HG02571 (cell line): ENCODE data around the gene CMTM5.

Source experiments
- ATAC-seq: cut with Tn5 transposase; IDR thresholded peaks from one replicate; pipeline ENCODE4 v1.9.1; 2021; ENCODE audit warnings: mild to moderate bottlenecking, moderate library complexity; ENCODE audit not compliant: unreplicated experiment

CMTM5 gene, protein sequence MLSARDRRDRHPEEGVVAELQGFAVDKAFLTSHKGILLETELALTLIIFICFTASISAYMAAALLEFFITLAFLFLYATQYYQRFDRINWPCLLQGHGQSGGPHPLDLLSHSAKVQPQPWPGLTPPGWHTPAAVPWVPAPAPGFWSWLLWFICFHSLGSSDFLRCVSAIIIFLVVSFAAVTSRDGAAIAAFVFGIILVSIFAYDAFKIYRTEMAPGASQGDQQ

DNA sequence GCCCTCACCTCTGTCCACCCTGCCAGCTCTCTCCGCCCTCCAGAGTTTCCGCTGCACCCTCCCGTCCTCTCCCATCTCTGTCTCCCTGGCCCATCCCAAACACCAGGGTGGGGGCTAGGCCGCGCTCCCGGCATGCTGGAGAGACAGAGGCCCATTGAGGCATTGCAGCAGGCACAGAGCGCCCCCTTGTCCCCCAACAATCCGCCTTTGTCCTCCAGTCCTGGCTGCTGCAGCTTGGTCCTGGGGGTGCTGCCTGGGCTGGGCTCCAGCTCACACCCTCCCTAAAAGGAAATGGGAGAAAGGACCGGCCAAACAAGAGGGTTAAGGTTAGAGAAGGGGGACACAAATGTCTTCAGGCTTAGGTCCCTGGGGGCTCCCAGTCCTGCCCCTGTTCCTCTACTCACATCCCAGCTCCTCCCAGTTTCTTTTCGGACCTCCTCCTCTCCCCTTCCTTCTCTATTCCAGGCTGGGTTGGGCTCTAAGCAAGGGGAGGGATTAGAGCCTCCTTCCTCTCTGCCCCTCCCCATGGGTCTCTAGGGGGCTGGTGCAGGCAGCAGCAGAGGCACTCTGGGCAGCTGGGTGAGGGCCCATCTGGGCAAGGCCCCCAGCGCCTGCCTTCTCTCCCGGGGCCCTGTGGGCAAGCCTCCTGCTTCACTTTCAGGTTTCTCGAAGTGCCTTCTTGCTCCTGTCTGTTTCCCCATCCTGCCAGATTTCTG lies at the start of gene CMTM5:
CMTM5 (plus strand) TSS at position 565 of the 716 bp plus-strand sequence. CDS start 206 bp downstream, outside the sequence.
- no peak for ATAC-seq

DNA sequence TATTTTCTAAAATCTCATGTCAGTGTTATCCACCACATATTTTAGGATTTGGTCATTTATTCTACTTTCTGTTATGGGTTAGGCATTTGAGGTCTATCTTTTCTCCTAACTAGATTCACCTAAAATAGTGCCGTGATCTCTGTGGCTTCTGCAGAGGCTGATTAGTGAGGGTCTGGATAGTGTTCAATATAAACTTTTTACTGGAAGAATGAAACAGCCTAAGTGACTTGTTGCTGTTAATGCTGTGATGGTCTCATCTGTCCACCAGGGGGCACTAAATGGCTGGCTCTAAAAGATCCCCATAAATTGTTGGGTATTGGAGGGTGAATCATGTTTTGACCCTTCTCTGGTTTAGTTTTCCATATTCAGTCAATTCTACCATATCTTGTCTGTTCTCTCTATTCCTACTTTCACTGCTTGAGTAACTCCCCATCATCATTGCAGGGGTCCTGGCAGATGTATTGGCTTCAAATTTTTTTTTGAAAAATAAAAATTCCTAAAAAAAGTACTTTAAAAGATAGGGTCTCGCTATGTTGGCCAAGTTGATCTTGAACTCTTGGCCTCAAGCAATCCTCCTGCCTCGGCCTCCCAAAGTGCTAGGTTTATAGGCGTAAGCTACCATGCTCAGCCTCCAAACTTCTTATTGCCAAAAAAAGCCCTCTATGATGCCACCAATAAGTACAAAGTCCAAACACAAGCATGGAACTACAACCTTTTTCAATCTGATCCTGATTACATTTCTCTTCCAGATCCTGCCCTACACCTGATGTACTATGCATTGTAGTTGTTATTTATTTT lies 48.7 kb upstream of the CMTM5 start:
- ATAC-seq, result no peak

DNA sequence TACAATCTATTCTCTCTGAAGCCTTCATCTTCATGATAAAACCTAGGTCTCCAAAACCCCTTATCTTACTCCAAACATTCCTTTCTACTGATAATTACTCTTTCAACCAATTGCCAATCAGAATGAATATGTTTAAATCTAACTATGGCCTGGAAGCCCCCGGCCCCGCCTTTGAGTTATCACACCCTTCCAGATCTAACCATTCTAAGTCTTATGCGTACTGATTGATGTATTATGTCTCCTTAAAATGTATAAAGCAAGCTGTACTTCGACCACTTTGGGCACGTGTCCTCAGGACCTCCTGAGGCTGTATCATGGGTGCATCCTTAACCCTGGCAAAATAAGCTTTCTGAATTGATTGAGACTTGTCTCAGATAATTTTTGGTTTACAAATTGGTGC lies 41.2 kb upstream of the CMTM5 start:
- ATAC-seq, result no peak

DNA sequence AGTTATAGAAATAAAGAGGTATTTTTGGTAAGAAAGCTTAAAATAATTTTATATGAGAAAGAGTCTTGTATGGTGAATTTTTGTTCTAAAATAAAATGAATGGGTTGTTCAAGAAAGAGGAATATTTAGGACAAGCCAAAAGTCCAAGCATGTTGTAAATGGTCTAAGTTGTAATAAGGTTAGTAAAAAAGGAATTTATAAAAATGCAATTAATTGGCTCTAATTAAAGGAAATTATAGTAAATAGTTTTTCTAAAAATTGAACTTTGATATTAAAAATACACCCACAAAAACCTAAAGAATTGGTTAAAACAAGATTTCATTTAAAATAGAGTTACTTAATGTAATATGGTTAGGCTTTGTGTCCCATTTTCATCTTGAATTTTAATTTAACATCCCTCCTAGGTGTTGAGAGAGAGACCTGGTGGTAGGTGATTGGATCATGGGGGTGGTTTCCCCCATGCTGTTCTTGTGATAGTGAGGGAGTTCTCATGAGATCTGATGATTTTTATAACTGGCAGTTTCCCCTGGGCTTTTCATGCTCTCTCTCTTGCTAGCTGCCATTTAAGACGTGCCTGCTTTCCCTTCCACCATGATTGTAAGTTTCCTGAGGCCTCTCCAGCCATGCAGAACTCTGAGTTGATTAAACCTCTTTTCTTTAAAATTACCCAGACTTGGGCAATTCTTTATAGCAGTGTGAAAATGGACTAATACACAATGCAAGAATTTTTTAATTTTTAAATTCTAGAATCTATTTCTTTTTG lies 37.2 kb upstream of the CMTM5 start:
- ATAC-seq, result no peak

DNA sequence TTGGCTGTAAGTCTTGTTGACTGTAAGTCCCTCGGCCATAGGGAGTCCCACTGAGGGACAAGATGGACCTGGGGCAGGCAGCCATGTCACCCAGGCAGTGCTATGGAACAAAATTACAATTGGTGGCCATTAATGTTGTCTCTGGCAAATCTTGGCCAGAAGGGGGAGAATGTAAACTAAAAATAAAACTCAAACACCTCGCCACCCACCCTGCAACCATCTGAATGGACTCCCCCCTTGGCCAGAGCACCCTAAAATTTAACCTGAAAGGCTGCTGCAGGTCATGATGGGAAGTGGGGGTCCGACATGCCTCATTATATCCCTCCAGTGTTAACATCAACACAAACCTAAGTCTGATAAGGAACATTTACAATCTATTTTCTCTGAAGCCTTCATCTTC lies 32.4 kb upstream of the CMTM5 start:
- ATAC-seq, result no peak

DNA sequence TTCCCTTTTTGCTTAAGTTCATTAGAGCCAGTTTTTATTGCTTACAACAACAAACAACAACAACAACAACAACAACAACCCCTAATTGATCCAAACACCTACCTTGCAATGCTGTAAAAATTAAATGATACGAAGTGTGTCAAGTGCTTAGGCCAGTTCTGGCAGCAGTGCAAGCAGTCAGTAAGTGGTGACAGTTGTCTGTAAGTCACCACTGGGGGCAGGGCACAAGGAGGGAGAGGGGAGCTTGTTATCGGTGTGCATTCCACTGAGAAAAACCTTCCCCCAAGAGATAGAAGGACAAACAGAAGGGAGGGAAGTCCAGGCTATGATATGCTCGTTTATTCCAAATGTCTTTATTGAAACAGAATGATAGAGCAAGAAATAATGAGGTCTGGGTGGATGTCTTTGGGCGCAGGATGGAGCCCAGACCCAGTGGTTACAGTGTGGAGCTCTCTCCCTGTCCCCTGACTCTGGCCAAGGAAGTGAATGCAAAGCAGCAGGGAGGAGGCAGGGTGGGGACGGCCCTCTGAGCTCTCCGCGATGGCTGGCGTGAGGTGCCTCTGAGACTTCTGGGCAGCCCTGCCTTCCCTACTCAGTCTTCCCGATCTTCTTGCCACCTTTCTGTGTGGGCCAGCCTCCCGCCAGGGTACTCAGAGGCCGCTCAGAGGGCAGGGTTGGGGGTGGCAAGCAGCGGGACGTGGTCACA lies 30.7 kb upstream of the CMTM5 start:
- no peak for ATAC-seq

DNA sequence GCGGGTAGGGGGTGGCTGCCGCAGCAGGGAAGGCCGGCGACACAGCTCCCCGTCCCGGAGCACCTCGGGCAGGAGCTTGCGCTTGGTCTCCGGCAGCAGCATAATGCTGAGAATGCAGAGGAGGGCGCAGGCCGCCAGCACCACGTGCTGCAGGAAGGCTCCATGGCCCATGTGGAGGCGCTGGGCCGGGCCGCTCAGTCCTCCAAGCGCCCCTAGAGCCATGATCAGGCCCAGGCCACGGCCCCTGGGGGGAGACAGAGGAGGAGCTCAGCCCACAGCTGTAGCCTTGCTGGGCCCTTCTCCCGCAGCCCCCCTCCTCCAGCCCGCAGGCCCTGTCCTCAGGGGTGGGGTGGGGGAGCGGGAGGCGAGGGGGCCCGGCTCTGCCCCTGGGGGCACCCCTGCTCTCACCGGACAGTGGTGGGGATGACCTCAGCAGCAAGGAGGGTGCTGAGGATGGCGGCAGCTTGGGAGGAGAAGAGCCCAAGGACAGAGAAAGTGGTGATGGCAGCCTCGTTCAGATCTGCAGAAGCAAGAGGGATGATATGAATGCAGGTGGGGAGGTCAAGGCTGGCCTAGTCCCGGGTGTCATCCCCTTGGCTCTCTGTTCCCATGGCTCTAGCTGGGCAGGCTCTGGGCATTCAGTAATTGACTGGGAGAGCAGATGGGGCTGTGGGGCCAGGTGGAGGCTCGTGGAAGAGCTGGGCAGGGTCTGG lies 30.0 kb upstream of the CMTM5 start:
- no peak for ATAC-seq

DNA sequence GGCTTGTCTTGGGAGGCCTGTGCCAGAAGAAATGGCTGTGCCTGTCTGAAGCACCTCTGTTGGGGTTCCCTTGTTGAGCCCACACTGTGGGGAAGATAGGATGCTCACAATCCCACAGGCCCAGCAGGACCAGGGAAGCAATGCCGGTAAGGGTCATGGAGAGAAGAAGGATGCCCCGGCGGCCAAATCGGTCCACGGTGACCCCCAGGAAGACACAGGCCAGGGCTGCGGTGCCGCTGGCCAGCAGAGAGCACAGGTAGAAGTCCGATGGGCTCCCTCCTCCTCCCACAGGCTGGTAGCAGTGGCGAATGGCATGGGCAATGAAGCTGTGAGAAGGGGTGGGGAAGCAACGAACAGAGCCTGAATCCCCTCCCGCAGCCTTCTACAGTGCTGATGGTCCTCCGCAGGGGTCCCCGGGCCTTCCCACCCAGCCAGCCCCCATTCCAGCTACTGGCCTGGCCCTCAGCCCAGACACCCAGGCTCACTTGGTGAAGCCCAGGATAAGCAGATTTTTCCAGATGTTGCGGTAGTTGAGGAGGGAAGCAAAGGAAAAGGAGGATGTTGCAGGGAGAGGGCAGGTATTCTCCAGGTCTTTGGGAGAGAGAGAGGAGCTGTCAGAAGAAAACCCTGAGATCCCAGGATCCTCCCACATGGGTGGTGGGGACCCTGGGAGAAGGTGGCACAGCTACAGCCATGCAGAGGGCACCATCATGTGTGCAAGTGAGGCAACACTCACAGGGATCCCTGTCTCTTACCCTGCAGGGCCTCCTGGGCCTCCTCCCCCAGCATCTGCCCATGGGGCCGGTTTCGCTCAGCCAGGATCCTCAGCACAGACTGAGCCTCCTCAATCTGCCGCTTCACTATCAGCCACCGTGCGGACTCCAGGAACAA lies 29.2 kb upstream of the CMTM5 start:
- no peak for ATAC-seq

DNA sequence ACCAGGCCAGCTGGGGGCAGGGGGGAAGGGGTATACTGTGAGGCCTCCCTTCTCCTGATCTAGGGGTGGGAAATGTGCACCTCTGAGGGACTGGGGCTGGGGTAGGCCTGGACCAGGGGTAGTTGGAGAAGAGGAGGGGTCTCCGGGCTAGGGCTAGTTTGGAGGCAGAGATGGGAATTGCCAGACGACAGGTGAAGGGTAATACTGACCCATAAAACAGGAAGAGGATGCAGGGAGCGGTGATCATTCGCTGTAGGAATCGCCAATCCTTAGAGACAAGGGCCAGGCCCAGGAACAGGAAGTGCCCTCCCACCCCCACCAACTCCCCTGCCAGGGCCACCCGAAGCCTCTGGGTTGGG lies 28.6 kb upstream of the CMTM5 start:
- no peak for ATAC-seq

DNA sequence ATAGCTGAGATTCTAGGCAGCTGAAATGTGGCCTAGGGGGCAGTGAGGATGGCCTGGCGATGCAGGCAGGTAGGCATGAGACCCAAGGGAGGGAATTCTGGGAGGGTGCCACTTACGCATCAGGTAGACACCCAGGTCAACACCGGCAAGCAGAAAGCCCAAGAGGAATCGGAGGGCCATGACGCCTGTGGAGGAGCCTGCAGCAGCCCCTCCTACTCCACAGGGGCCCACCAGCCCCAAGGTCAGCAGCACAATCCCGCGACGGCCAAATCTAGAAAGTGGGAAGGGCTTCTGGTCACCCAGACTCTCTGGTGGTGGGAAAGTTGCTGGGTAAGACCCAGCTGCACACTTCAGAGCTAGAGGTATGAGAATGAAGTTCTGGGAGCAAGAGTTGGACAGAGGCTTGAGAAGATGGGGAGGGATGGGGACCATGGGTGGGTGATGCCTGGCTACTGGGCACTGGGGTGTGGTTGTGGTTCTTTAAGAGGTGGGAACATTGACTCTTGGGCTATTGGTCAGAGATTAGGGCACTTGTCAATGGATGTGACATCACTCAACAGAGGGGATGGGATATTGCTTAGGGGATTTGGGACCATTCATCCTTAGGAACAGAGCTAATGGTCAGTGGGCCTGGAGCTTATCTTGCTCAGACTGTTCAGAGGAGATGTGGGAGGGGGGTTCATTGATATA lies 27.5 kb upstream of the CMTM5 start:
- no peak for ATAC-seq

DNA sequence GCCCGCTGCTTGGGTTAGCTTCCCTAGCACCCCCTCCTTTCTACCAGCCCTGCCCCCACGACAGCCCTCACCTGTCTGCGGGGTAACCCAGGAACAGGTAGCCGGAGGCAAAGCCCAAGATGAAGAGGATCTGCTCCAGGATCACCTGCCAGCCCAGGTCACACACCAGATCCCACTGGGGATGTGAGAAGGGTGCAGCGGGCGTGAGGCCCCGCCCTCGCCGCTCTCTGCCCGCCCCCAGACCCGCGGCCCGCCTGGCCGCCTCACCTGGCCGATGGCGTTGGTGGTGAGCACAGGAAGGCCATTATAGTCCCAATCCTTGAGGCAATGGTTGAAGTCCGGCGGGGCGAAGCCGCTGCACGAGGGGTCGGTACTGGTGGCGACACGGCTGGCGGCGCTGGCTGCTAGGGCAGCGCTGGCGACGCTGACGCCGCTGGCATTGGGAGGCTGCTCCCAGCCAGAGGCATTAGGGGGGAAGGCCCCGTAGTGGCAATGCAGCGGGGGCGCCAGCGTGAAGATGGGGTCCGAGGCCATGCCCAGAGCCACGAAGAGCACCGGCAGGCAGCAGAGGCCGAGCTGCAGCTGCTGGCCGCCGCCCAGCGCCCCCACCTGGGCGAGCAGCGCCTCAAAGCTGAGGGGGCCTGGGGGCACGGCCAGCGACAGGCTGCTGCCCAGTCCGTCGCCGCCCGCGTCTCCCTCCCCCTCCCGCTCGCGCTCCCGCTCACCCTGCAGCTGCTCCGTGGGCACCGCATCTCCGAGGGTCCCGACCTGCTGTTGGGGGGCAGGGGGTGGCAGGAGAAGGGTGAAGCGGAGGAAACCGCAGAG lies 25.0 kb upstream of the CMTM5 start:
- ATAC-seq, result no peak

DNA sequence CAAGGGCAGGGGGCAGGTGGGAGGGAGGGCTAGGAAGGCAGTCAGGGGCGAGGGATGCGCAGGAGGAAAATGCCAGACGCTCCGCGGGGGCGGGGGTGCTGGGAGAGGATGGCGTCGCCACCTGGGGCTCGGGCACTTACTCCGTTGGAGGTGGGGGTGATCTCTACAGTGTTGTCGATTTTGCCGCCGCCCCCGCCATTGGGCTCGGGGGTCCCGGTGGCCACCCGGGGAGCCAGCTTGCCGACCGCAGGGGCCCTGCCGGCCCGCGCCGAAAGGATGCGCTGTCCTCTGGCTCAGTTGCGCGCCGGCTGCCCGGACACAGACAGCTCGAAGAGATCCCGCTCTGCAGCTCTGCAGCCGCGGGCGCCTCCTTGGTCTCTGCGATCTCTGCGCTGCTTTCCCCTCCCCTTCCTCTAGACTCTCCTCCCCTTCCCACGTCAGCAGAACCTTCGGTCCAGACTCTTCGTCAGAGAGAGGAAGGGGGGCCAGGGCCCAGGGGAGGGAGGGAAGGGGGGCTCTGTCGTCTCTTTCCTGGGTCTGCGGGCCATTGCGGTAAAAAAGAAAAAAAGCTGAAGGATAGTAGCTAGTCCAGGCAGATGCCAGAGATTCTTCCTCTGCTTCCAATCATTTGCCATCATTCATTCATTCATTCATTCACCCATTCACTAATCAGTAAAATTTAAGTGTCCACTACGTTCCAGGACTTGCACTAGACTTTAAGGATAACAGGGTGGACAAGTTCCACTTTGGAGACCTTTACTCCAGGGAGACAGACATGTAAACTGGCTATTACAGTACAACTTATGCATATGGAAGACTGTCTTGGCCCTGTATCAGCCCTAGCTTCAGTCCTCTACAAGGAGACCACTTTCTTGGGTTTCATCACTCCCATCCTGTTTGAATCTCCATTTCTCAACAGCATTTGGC lies 24.1 kb upstream of the CMTM5 start, which contains the start of gene SLC22A17:
SLC22A17 (minus strand) TSS at position 382 of the 927 bp plus-strand sequence.
- no peak for ATAC-seq

DNA sequence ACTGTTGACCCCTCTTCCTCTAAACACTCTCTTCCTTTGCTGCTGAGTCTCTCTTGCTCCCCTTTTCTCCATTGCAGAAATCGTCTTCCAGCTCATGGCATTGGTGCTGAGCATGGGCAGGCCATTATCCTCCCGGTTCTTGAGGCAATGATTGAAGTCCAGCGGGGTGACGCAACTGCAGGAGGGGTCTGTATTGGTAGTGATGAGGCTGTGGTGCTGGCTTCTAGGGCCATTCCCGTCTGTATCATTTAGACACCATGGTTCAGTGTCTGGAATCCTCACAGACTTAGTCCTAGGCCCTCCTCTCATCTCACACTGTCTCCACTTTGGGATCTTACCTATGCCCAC lies 23.4 kb upstream of the CMTM5 start:
- ATAC-seq, result no peak

DNA sequence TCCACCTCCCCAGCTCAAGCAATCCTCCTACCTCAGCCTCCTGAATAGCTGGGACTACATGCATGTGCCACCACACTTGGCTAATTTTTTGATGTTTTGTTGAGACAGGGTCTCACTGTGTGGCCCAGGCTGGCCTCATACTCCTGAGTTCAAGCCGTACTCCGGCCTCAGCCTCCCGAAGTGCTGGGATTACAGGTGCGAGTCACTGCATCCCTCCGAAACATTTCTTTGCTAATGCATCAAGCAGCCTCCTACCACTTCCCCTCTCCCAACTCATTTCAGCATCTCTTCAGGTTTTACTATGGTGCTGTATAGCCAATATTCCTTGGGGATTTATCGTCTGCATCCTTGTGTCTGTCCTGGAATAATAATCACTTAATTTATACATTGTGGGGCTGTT lies 21.9 kb upstream of the CMTM5 start:
- ATAC-seq, result no peak

DNA sequence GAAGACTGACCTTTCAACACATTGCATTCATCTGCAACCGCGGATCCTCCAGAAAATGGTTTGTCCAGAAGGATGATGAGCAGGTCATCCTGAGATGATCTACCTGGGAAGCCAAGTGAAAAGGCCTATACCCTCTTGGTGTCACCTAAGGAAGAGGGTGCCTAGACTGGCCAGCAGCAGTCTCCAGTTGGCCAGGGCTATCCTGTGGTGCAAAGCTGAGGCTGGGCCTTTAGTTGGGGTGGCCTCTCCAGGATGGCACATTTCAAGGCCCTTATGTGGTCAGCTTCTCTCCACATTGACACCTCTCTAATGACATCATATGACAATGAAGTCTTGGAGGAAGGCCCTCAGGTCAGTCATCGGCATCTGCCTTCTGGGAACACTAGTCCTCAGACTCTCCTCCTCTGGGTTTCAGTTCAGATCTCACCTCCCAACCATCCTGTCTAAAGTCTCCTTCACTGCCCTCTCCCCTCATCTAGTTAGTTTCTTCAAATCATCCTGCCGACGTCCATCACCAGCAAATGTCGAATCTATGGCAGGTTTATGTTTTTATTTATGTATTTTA lies 20.9 kb upstream of the CMTM5 start:
- ATAC-seq, result no peak

DNA sequence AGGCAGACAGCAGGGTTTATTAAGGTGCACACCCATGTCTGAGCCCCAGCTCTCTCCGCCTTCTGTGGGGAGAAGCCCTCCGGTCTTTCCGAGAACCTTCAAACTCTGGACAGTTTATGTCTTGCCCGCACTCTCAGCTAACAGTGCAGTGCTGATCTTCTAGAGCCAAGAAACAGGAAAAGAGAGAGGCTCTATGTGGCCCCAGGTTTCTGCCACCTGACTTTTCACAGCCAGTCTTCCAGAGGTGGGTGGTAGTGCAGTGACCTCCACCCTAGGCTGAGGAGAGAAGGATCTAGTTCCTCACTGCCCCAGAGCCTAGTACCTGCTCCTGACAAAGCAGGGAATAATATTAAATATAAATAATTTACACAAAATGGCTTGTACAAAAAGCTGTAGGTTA lies 20.2 kb upstream of the CMTM5 start:
- no peak for ATAC-seq
